WERI-Rb-1 (cell line): Measurements from ENCODE around the gene ATP13A2.

Experiments
- DNase-seq: peaks from one replicate; pipeline ENCODE4 v3.0.0-alpha.2; 2020
- H3K27ac ChIP-seq: fragments of 250-450 bp; sonication (Bioruptor Pico); 2 replicates; pipeline ENCODE4 v1.5.1; 2020; ENCODE audit warnings: mild to moderate bottlenecking, moderate library complexity
- H3K27me3 ChIP-seq: fragments of 250-450 bp; sonication (Bioruptor Pico); 2 replicates; pipeline ENCODE4 v1.5.1; 2021; ENCODE audit warnings: mild to moderate bottlenecking, low read depth, moderate library complexity; ENCODE audit not compliant: insufficient read depth, severe bottlenecking
- H3K36me3 ChIP-seq: fragments of 250-450 bp; sonication (Bioruptor Pico); 2 replicates; pipeline ENCODE4 v1.5.1; 2020; ENCODE audit warnings: mild to moderate bottlenecking, moderate library complexity
- H3K4me3 ChIP-seq: 2 replicates; pipeline ENCODE4 v1.5.1; 2011; ENCODE audit warnings: low read depth, mild to moderate bottlenecking, control low read depth, low read length
- H3K9me3 ChIP-seq: fragments of 250-450 bp; sonication (Bioruptor Pico); 2 replicates; pipeline ENCODE4 v1.5.1; 2021; ENCODE audit warnings: mild to moderate bottlenecking, moderate library complexity; ENCODE audit not compliant: severe bottlenecking
- TF ChIP-seq, protein P1 (sequence below): IDR thresholded peaks from 2 replicates; pipeline ENCODE4 v1.5.1; 2011; ENCODE audit warnings: low read depth, mild to moderate bottlenecking, control low read depth, inconsistent platforms, low read length

ATP13A2 gene

DNA sequence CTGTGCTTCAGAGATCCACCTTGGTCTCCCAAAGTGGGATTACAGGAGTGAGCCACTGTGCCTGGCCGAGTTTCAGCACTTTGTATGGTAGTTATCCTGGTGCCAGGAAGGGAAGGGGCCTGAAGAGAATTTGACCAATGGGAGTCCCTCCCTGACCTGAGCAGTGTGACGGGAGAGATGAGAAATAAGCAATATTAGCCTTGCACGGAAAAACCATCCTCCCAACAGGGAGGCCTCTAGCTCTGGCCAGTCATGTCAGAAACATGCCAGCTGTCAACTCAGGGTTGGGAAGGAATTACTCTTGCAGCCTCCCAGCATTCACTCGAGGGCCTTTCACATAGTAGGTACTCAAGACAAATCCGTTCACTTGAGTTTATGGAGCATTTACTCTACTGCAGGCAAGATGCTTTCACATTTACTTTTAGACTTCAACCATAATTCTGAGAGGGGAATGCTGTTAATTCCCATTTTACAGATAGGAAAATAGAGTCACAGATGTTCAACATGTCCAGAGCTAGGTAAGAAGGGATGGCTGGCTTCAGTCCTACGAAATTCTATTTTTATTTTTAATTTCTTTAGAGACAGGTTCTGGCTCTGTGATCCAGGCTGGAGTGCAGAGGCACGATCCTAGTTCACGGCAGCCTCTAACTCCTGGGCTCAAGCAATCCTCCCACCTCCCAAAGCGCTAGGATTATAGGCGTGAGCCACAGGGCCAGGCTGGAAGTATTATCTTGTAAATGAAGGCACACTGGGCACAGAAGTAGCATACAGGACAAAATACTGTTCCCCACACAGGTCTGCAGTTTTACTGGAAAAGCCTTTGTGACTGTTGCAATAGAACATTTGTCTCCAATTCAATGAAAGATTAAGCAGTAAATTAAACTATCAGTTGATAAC is 3.2 kb upstream of the ATP13A2 start:
- no peak for DNase-seq
- TF ChIP-seq, protein P1, sequence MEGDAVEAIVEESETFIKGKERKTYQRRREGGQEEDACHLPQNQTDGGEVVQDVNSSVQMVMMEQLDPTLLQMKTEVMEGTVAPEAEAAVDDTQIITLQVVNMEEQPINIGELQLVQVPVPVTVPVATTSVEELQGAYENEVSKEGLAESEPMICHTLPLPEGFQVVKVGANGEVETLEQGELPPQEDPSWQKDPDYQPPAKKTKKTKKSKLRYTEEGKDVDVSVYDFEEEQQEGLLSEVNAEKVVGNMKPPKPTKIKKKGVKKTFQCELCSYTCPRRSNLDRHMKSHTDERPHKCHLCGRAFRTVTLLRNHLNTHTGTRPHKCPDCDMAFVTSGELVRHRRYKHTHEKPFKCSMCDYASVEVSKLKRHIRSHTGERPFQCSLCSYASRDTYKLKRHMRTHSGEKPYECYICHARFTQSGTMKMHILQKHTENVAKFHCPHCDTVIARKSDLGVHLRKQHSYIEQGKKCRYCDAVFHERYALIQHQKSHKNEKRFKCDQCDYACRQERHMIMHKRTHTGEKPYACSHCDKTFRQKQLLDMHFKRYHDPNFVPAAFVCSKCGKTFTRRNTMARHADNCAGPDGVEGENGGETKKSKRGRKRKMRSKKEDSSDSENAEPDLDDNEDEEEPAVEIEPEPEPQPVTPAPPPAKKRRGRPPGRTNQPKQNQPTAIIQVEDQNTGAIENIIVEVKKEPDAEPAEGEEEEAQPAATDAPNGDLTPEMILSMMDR: no peak
- Histone ChIP-seq H3K4me3 (no peak overlapping the region), H3K27ac (no peak overlapping the region), H3K36me3 (peaks cover 19% of the 10 kb centered on the region), H3K9me3 (no peaks in the 10 kb centered on the region), H3K27me3 (no peaks in the 10 kb centered on the region)

DNA sequence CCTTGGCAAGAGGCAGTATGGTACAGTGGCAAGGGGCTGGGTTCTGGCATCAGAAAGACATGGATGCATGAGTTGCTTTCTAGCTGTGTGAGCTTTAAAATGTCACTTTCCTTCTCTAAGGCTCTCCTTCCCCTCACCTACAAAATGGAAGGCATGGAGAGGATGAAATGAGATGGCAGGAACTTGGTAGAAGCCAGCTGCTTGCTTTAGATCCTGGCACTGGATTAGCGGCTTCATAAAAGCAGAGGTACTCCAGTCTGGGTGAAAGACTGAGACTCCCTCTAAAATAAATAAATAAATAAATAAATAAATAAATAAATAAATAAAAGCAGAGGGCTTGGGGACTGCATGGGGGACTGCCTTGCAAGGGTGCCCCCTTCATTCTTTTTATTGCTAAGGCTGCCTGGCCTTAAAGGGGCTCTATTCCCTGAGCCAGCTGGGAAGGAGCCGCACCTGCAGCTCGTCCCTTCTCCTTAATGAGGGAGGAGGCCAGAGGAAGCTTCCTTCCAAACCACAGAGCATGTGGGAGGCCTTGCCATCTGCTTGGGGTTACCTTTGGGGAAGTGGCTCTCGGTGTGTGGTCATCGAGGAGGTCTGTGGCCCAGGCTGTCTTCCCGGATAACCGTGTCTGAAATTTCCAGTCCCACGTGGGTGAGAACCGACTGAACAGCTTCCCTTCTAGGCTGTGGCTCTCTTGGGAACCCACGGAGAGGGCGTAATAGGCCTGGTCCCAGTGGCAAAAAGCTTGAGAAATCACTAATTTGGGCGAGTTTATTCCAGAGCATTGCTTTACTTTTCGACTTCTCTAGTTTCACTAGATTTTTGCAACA is 2.0 kb upstream of the ATP13A2 start:
- TF ChIP-seq, protein P1: no peak
- Histone ChIP-seq H3K27ac (no peak overlapping the region), H3K27me3 (no peaks in the 10 kb centered on the region), H3K4me3 (no peak overlapping the region), H3K9me3 (no peaks in the 10 kb centered on the region), H3K36me3 (peaks cover 9% of the 10 kb centered on the region)
- DNase-seq: no peak

DNA sequence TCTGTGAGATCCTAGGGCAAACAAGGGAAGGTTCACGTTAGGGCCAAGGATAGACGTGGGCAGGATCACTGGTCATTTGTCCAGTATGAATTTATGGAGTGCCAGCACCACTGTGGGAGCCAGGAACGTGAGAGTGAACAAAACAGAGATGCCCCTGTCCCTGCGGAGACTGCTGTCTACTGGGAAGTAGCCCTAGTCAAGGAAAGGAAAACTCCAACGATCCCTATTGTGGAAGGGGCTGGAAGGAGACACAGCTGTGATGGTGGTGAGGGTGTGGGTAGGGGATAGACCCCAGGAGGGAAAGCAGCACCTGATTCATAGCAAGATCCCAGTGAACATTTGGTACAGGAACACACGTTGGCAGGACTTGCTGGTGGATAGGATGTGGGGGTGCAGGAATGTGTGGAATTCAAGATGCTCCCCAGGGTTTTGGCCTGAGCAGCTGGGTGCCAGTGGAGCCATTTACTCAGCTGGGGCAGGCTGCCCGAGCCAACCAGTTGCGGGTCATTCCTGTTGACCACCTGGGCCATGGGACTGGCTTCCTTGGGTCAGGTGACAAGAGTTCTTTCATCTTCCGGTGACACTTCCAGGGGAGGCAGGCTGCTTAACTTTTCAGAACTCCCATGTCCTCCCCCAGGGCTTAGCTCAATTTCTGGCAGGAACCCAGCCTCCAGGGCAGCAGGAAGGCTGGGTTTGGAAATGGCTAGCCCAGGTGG is 1.2 kb upstream of the ATP13A2 start:
- no peak overlapping the region for H3K27ac ChIP-seq
- H3K27me3 ChIP-seq: no peaks in the 10 kb centered on the region
- no peak for DNase-seq
- no peak overlapping the region for H3K4me3 ChIP-seq
- TF ChIP-seq, protein P1: no peak
- peaks cover 2% of the 10 kb centered on the region for H3K36me3 ChIP-seq
- no peaks in the 10 kb centered on the region for H3K9me3 ChIP-seq

DNA sequence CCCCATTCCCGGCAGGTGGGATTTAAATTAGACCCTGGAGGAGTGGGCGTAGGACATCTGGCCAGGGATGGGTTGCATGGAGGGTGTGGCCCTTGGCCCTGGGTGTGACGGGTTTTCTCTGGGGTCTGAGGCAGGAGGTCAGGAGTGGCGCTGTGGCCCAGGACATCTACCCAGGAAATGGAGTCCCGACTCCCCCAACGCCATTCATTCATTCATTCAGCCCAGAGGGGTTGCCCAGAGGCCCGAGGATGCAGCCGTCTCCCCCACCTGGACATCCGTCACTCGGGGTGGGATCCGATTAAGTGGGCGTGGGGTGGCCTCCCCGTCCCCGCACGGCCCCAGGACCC is 663 bp downstream of the ATP13A2 start:
- Histone ChIP-seq H3K9me3 (no peaks in the 10 kb centered on the region), H3K4me3 (peak overlapping the region; percentile 72), H3K36me3 (no peaks in the 10 kb centered on the region), H3K27ac (no peak overlapping the region), H3K27me3 (no peaks in the 10 kb centered on the region)
- DNase-seq: no peak
- TF ChIP-seq, protein P1: no peak

DNA sequence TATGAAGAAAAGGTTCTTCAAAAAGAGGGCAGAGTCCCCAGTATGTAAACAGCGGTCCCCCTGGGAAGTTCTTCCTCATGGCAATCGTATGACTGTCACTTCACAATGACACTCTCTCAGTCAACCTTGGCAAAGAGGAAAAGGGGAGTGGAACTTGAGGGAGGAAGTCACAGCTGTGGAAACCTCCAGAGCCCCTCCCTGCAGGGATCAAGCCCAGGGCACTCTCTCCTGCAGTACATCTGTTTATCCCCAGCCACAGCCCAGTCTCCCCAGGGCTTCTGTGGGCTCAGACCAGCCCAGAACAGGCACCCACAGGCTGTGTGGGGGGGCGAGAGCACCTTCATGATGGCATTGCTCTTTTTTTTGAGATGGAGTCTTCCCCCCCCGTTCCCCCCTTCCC is 2.0 kb downstream of the ATP13A2 start:
- no peaks in the 10 kb centered on the region for H3K27me3 ChIP-seq
- H3K4me3 ChIP-seq: no peak overlapping the region
- TF ChIP-seq, protein P1: no peak
- no peak overlapping the region for H3K27ac ChIP-seq
- no peak for DNase-seq
- H3K36me3 ChIP-seq: peaks cover 7% of the 10 kb centered on the region
- no peaks in the 10 kb centered on the region for H3K9me3 ChIP-seq
